ENCODE results near the gene DNAJC27.

DNAJC27 gene

DNA sequence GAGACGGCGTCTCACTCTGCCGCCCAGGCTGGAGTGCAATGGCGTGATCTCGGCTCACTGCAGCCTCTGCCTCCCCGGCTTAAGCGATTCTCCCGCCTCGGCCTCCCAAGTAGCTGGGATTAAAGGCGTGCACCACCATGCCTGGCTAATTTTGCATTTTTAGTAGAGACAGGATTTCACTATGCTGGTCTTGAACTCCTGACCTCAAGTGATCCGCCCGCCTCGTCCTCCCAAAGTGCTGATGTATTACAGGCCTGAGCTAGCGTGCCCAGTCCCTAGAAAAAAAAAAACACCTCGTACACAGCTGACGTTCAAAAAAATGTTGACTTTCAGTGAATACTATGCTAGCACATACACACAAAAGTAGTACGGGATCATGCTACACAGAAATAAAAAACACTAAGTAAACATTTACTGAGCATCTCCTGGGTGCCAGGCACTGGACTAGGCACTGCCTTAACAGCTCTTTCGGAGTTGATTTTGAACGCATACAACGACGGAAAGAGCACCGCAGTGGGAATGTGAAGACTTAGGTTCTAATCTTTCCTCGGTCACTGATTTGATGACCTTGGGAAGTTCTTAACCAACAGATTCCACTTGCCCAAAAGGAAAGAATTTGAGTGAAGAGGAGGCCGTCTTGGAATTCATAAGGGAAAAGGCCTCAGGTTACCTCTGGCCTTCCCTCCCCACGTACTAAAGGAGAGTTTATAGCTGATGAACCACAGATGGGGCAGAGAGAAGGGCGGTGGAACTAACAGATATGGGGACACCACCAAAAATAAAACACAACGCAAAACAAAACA, 1.1 kb downstream of the DNAJC27 start:
- DNase-seq, result no peak

DNA sequence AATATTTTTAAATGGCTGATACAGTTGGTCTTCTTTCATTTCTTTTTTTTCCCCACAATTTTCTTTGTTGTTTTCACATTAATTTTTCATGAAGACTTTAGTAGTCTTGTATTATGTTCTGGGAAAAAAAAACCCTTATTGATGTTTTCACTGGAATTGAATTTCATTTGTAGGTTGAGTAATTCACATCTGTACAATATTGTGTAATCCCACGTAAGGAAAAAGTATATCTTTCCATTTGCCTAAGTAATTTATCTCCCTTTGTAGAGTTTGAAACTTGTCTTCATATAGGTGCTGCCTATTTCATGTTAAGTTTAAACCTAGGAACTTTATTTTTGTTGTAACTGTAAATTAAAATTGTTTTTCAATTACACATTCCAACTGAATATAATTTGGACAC, 2.0 kb downstream of the DNAJC27 start:
- no peak for DNase-seq

DNA sequence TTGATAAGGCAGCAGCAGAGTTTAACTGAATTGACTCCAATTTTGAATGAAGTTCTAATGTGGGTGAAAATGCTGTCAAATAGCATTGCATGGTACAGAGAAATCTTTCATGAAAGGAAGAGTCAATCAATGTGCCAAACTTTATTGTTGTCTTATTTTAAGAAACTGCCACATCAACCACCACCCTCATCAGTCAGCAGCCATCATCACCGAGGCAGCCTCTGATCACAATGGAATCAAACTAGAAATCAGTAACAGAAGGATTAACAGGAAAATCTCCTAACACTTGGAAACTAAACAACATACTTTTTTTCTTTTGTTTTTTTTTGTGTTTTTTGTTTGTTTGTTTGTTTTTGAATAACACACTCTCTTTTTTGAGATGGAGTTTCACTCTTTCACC, 9.9 kb downstream of the DNAJC27 start:
- DNase-seq, result no peak

DNA sequence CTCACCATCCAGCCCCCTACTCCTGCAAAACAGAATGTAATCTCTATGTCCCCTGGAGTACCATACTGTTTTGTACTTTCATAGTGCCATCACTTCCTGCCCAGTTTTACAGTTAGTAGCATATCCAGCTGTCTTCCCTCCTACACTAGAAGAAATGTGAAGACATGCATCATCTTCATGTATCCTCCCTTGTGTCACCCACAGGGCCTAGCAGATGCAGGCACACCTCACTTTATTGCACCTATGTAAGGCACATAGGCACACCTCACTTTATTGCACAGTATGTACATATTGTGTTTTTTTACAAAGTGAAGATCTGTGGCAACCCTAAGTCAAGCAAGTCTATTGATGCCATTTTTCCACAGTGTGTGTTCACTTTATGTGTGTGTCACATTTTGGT, 12.0 kb downstream of the DNAJC27 start:
- no peak for DNase-seq

DNA sequence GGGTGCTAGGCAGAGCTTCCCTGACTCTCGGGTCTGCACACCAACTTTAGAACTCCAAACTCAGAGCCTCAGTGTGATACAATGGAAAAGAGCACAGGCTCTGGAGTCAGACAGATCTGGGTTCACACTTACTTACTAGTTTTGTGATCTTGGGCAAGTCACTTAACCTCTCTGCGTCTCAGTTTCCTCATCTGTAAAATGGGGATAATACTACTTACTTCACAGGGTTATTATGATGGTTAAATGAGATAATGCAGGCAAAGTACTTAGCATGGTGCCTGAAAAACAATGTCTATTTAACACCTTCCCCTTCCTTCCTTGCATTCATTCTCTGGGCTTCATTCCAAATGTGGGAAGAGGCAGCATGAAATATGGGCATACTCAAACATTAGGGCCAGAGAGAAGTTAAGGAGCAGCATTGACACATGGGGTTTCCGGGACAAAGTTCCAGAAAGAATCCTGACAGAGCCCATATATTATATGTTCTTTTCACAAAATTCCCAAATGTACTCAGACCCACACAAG, 13.3 kb downstream of the DNAJC27 start:
- no peak for DNase-seq

DNA sequence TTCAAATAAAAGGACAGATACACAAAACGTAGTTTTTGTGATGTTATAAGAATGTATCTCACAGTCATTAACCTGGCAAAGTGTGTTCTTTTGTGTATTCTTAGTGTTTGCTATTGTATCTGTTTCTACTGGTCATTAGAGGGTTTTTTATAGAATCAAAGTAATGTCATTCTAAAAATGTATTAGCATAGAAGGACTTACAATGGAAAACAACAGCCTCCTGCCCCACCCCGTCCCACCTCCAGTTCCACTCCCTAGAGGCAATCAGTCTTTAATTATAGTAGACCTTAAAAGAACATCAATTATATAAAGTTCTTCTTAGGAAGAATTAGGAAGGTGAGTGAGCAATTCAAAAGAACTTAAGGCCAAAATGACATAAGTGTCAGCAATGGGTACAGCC, 13.8 kb downstream of the DNAJC27 start:
- DNase-seq, result no peak

DNA sequence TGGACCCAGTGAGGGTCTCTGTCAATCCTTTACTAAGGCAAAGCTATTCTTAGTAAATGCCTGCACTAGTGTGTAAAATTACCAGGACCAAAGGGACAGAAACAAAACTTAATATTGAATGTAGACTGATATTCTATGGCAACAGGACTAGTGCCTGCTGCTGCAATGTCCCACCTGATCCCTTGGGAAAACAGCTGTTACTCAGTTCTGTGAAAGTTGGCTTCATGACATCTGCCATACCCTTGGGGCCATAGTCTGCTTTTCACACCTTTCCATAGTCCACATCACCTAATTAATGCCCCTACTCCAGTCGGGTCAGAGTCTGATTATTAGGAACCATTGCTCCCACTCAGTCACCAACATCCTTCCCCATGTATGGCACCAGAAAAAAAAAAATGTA, 14.5 kb downstream of the DNAJC27 start:
- DNase-seq, result peak; percentile 64

DNA sequence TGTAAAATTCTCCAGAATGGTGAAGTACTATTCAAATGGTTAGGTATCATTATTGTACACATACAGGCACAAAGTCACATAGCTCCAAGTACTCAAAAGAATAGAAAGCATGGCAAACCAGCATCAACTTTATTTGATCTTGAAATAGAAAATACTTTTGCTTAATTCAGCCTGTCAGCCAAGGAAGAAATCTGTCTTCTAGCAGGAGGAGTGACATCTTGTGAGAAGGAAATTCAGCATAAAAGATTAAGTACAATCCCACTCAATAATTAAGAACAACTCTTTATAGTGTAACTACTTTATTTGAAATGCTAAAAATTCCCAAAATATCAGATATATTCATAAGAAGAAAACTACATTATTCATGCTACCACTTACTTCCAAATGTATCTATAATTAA, 15.8 kb downstream of the DNAJC27 start:
- no peak for DNase-seq

DNA sequence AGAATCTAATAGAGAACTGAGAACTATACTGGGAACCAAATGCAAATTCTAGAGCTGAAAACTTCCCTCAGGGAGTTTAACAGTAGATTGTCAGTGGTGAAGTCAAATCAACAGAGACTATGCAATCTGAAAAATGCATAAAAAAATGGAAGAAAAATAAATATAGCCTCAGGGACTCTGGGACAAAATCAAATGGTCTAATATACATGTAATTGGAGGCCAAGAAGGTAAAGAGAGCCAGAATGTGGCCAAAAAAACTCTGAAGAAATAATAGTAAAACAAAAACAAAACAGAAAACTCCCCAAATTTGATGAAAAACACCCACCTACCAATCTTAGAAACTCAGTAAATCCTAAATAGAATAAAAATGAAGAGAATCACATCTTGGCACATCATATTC, 16.5 kb downstream of the DNAJC27 start:
- DNase-seq, result no peak

DNA sequence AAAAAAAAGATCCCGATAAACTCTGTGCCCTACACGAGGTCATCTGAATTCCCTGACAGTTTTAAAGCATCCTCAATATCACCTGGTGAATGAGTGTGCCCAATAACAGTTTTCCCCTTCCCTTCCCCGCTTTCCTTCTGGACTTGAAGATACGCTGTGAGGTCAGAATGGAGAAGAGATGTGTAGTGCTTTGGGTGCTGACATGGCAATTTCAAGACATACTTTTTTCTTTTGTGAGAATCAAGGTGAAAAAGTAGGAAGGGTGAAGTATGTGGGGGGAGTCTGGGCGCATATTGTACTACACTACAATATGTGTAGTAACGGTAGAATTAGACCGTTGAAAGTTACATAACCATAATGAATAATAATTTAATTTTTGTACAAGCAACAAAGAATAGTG, 21.7 kb downstream of the DNAJC27 start:
- no peak for DNase-seq

DNA sequence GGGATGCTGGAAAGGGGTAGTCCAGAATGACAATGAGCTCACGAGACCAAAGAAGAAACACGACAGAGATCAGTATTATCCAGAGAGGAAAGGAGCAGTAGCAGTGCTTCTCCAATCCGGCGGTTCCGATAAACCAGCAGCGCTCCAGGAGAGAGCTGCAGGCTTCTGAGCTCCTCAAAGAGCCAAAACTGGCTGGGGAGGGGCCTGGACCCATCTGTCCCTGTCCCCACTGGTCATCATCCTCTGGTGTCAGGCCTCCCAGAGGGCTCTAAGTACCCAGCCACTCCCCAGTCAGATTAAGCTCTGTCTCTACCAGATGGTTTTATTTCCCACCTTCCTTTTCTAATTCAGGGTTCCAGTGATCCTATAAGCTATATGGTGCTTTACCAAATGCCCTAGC, 23.2 kb downstream of the DNAJC27 start:
- DNase-seq, result no peak

DNA sequence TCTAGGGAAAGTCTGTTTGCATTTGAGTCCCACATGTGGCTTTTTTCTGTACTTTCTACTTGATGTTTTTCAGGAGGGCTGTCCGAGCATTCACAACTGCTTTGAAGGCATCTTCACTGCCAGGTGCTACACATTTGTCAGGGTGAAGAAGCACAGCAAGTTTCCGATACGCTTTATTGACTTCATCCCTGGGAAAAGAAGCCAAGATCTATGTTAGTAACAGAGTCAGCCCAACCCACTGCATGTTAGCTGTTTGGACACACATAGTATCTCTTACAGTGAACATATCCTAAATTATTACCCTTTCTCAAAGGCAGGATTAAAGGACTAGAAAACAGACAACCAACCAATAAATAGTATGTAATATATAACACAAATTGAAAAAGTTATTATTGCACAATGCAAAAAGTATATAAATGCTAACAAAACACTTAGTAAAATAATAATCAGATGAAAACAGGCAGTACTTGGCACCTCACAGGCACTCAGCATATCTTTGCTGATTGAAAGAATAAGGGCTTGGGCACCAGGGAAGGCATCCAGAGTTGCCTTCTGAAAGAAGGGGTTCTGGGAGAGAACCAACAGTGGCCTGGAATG, 24.1 kb downstream of the DNAJC27 start:
- no peak for DNase-seq

DNA sequence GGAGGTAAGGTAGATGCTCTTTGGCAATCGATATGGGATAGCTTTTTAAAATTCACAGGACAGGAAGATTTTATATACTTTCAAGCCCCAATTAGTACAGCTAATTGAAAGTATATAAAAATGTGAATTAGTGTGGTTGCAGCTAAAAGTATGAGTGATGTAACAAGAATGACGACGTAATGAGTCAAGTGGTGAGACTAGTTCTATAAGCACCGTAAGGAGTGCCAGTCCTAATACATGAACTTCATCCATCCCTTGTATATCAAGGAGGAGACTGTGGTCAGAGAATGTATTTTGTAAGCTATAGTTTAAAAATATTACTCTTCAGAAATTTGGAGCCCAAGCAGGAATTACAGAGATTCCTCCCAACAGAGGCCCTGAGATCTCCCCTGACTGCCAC, 25.8 kb downstream of the DNAJC27 start:
- DNase-seq, result no peak

DNA sequence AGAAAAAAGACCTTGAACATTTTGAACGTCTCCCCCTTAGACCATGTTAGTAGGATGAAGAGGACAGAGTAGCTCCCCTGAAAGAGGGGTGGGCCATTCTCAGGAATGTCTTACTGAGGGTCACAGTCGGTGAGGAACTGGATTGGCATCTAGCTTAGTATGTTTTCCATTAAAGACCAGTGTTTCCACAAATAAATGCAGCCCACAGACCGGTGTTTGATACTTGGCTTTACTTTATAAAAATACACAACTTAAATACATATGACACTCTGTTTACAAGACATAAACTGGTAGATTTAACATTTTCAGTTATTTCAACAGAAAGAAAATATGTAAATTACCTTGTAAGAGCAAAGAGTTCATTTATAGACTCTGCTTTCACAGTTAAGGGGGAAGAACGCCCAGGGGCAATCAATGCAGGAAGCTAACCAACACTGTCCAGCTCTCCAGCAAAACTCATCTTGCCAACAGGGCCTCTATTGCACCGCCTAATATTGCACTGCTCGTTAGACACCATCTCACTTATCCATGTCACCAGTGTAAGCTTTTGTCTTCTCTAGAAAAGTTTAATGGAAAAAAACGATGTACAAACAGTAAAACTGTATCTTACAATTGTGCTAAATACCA, 28.2 kb downstream of the DNAJC27 start:
- no peak for DNase-seq

DNA sequence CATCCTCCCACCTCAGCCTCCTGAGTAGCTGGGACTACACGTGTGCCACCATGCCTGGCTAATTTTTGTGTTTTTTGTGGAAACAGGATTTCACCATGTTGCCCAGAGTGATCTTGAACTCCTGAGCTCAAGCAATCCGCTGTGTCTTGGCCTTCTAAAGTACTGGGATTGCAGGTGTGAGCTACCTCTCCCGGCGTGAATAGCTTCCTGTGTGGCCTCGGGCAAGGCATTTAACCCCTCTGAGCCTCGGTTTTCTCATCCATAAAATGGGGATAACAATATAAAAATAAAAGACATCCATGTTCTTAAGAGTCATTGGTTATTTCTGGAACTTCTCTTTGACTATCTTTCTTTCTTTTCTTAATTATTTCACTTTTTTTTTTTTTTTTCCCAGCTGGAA, 32.4 kb downstream of the DNAJC27 start:
- DNase-seq, result no peak

DNA sequence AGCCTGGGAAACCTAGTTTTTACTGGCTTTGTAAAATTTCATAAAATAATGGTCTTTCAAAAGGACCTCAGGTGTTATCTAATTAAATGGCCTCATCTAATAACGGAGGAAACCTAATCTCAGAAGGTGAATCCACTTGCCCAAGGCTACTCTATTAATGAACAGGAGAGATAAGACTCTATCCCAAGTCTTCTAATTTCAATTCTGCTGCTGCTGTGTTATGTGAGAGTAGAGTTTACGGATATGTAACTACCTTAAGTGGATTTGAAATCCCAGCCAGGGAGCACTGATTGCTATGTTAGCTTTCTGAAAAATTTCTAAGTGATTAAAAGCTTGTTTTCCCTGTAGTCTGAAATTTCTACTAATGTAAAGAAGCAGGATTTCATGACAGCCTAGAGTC, 34.5 kb downstream of the DNAJC27 start:
- no peak for DNase-seq

DNA sequence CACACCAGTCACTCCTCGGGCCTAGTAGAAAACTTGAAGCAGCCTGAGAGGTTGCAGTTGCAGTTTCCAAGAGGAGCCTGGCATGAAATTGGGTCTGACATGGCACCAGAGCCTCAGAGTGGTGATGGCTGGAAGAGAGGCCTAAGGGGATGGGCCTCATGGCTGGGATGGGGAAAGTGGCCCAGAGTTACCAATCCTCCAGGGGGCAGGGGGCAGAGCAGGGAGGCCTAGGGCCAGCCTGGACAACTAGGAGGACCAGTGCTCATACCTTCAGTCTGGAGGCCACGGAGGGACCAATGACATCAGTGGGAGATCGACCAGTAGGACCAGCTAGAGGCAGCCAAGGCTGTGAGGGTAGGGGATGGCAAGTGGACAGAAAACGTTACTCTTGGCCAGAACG, 36.6 kb downstream of the DNAJC27 start:
- no peak for DNase-seq

DNA sequence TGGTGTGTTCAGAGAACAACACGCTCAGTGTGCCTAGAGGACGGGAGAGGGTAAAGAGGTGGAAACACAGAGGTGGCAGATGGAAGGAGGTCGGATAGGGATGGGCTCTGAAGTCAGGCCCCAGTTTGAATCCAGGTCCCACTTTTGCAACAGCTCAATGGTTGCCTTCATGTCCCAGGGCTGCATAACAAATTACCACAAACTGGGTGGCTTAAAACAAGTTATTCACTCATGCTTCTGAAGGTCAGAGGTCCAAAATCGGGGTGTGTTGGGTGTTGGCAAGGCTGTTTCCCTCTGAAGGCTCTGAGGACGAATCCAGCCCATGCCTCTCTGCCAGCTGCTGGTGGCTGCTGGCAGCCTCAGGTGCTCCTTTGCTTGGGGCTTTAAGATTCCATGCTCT, 39.0 kb downstream of the DNAJC27 start:
- no peak for DNase-seq

DNA sequence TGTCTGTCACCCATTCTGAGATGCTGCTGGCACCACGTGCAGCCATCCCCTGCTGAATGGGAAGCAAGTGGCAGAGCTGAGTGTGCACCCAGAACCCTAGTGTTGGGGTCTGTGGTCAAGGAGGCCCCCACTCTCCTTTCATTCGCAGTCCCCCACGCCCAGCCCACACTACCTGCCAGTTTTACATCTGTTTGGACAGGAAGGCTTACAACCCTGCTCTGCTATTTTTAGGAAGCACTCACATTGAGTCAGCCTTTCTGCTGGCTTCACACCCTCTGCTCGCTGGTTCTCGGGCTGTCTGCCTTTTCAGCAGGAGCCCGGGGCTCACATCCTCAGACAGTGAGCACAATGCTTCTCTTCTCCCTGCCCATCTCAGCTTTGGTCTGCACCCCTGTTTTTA, 41.0 kb downstream of the DNAJC27 start:
- DNase-seq, result no peak

DNA sequence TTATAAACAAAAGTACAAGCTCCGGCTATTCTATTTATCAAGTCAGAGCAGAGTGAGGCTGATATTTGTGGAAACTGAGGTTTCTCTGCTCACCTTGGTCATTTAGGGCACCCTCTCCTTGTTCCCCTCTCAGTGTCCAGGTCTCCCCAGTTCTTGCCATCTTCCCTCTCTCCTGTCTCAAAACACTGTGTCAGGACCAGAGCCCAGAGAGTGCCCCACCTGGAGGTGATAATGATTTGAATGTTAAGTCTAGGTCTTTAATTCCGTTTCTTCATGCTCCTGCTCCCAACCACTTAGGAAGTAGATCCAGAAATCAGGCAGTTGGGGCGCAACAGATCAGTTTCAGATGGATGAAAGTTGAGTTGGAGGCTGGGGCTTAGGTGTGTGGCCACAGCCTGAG, 42.5 kb downstream of the DNAJC27 start:
- no peak for DNase-seq

DNA sequence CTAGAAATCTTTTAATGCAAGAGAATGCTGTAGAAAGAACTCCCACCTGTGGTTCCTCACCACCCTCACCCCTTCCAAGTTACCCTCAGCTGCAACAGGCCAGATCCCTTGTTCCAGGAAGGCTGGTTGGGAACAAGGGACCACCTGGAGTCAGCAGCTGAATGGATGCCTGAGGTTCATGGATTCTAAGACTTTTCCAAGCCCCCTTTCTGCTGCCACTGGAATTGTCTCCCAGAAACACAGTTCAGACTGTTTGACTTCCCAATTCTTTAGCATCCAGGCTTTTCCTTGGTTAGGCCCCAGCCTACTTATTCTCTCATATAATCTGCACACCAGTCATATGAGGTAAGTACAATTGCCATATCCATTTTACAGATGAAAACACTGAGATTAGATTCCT, 43.7 kb downstream of the DNAJC27 start:
- no peak for DNase-seq

DNA sequence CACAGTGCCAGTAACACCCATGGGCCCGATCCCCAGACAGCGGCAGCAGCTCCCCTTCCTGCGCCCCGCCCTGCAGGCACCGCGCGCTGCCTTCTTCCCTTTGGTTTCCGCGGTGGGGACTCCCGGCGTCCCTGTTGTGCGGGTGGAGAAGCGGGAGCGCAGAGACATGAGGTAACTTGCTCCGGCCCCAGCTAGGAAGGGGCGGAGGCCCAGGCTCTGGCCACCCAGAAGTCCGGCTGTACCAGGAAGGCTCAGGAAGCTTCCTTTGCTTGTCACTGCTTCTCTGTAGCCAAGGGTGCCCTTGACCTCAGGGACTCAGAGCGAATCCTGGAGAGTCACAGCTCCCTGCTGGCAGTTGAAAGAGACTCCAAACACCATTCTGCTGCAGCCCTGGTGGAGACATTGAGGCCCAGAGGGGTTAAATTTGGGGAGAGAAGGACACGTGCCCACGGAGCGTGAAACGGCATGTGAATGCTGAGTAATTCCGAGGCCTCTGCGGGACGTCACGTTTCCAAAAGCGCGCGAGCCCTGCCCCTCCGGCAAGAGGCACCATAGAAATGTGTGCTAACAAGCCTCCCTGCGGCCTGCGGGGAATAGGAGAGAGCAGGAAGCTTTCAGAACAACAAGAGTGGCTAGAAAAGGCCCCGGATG, 45.0 kb downstream of the DNAJC27 start:
- DNase-seq, result peak; percentile 54

DNA sequence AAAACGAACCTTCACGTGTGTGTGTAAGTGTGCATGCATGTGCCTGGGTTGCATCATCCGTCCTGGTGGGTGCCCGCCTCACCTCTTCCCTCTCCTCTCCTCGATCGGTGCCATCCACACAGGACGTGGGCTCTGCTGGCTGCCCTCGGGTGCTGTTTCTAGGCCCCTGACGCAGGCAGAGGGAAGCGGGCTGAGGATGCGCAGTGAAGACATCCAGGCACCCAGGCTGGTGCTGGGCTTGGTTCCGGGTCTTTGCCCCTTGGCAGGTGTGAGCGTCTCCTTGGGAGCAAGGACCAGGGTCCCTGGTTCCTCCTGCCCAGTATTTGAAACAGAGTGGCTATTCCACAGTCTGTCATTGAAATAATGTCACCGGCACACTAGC, 45.5 kb downstream of the DNAJC27 start:
- DNase-seq, result no peak

DNA sequence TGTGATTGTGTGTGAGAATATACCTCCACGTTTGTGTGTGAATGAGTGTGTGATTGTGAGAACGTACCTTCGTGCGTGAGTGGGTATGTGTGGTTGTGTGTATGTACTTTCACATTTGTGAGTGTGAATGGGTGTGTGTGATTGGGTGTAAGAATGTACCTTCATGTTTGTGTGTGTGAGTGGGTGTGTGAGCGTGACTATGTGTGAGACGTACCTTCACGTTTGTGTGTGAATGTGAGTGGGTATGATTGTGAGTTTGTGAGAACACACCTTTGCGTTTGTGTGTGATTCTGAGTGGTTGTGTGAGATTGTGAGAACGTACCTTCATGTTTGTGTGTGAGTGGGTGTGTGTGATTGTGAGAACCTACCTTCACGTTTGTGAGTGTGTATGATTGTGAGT, 45.9 kb downstream of the DNAJC27 start:
- no peak for DNase-seq

Data from NCI-H69 (cell line).